Parathyroid adenoma (tissue), 2 donors: ENCODE measurements around the gene RAPGEF2.

Source experiments
- H2AFZ ChIP-seq: fragments of 300-600 bp; sonication (generic); one replicate; pipeline ENCODE4 v1.7.0; 2017; ENCODE audit warnings: antibody characterized with exemption, mild to moderate bottlenecking
- H3K27ac ChIP-seq: fragments of 300-600 bp; sonication (generic); one replicate; pipeline ENCODE4 v1.7.0; 2017
- H3K27me3 ChIP-seq: fragments of 300-600 bp; sonication (generic); one replicate; pipeline ENCODE4 v1.7.0; 2017; ENCODE audit warnings: low read length; ENCODE audit not compliant: control insufficient read depth, insufficient read depth
- H3K36me3 ChIP-seq: fragments of 300-600 bp; sonication (generic); one replicate; pipeline ENCODE4 v1.7.0; 2017; ENCODE audit warnings: low read length; ENCODE audit not compliant: control insufficient read depth, insufficient read depth
- H3K4me1 ChIP-seq: fragments of 300-600 bp; sonication (generic); one replicate; pipeline ENCODE4 v1.7.0; 2017; ENCODE audit warnings: control low read depth
- H3K4me2 ChIP-seq: fragments of 300-600 bp; sonication (generic); one replicate; pipeline ENCODE4 v1.7.0; 2017; ENCODE audit warnings: low read length
- H3K4me3 ChIP-seq: fragments of 300-600 bp; sonication (generic); one replicate; pipeline ENCODE4 v1.7.0; 2017; ENCODE audit warnings: low read depth, low read length
- H3K79me2 ChIP-seq: fragments of 300-600 bp; sonication (generic); one replicate; pipeline ENCODE4 v1.7.0; 2017; ENCODE audit warnings: control low read depth
- H3K9ac ChIP-seq: fragments of 300-600 bp; sonication (generic); one replicate; pipeline ENCODE4 v1.7.0; 2017; ENCODE audit warnings: mild to moderate bottlenecking
- H3K9me3 ChIP-seq: fragments of 300-600 bp; sonication (generic); one replicate; pipeline ENCODE4 v1.7.0; 2017; ENCODE audit warnings: low read length; ENCODE audit not compliant: control insufficient read depth
- CTCF ChIP-seq: fragments of 300-600 bp; sonication (generic); IDR thresholded peaks from one replicate; pipeline ENCODE4 v1.7.0; 2017; ENCODE audit warnings: antibody characterized with exemption, mild to moderate bottlenecking
- donor health status: primary hyperparathyroidism.

RAPGEF2 gene

GRCh38 chr4:159273141-159273438, 170.2 kb downstream of the RAPGEF2 start:
- TF ChIP-seq CTCF: no peak
- H3K4me3 ChIP-seq: no peak overlapping the region
- H3K27me3 ChIP-seq: no peaks in the 10 kb centered on the region
- H3K36me3 ChIP-seq: no peaks in the 10 kb centered on the region
- no peak overlapping the region for H3K9ac ChIP-seq
- peak overlapping the region; percentile 22 for H3K27ac ChIP-seq
- H3K79me2 ChIP-seq: no peaks in the 10 kb centered on the region
- no peaks in the 10 kb centered on the region for H3K9me3 ChIP-seq
- H2AFZ ChIP-seq: no peak overlapping the region
- H3K4me2 ChIP-seq: no peak overlapping the region
- H3K4me1 ChIP-seq: peaks cover 6% of the 10 kb centered on the region

DNA sequence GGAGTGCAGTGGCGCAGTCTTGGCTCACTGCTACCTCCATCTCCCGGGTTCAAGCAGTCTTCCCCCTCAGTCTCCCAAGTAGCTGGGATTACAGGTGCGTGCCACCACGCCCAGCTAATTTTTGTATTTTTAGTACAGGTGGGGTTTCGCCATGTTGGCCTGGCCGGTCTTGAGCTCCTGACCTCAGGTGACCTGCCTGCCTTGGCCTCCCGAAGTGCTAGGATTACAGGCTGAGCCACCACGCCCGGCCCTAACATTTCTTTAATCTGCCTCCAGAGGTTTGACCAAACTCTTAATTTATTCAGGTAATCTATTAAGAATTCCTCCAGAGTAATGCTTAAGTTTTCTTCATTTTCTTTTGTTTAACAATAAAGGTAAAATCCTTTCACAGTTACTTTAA, 171.0 kb downstream of the RAPGEF2 start:
- no peak for TF ChIP-seq CTCF
- Histone ChIP-seq H2AFZ (no peak overlapping the region), H3K9ac (no peak overlapping the region), H3K9me3 (no peaks in the 10 kb centered on the region), H3K36me3 (no peaks in the 10 kb centered on the region), H3K4me2 (no peak overlapping the region), H3K27me3 (no peaks in the 10 kb centered on the region), H3K4me1 (peaks cover 6% of the 10 kb centered on the region), H3K79me2 (no peaks in the 10 kb centered on the region), H3K27ac (no peak overlapping the region), H3K4me3 (no peak overlapping the region)

GRCh38 chr4:159278399-159278798, 175.5 kb downstream of the RAPGEF2 start:
- Histone ChIP-seq H3K27me3 (no peaks in the 10 kb centered on the region), H3K9ac (no peak overlapping the region), H3K4me3 (no peak overlapping the region), H2AFZ (no peak overlapping the region), H3K27ac (no peak overlapping the region), H3K79me2 (no peaks in the 10 kb centered on the region), H3K9me3 (no peaks in the 10 kb centered on the region), H3K4me1 (peaks cover 3% of the 10 kb centered on the region), H3K4me2 (no peak overlapping the region), H3K36me3 (no peaks in the 10 kb centered on the region)
- no peak for TF ChIP-seq CTCF

GRCh38 chr4:159279084-159279483, 176.2 kb downstream of the RAPGEF2 start:
- no peak overlapping the region for H3K4me3 ChIP-seq
- no peak overlapping the region for H3K4me2 ChIP-seq
- H3K36me3 ChIP-seq: no peaks in the 10 kb centered on the region
- no peak for TF ChIP-seq CTCF
- H2AFZ ChIP-seq: no peak overlapping the region
- H3K79me2 ChIP-seq: no peaks in the 10 kb centered on the region
- no peaks in the 10 kb centered on the region for H3K27me3 ChIP-seq
- no peak overlapping the region for H3K27ac ChIP-seq
- H3K9me3 ChIP-seq: no peaks in the 10 kb centered on the region
- H3K9ac ChIP-seq: no peak overlapping the region
- H3K4me1 ChIP-seq: no peaks in the 10 kb centered on the region

GRCh38 chr4:159280442-159281172, 177.7 kb downstream of the RAPGEF2 start:
- no peak overlapping the region for H3K9ac ChIP-seq
- no peaks in the 10 kb centered on the region for H3K9me3 ChIP-seq
- no peaks in the 10 kb centered on the region for H3K36me3 ChIP-seq
- no peaks in the 10 kb centered on the region for H3K27me3 ChIP-seq
- H3K79me2 ChIP-seq: no peaks in the 10 kb centered on the region
- H3K4me3 ChIP-seq: no peak overlapping the region
- H3K4me2 ChIP-seq: no peak overlapping the region
- H3K4me1 ChIP-seq: no peaks in the 10 kb centered on the region
- H3K27ac ChIP-seq: no peak overlapping the region
- no peak overlapping the region for H2AFZ ChIP-seq
- TF ChIP-seq CTCF: no peak
